Type B pancreatic cell (in vitro differentiated cells): Measurements from ENCODE around the gene C1QTNF9. TPM values are rescaled to one million over a fixed set of nuclear protein-coding genes. Genes with fewer than 3 reads are reported as not detected.

Experiments used
- DNase-seq: peaks from one replicate; pipeline ENCODE4 v3.0.0; 2021; ENCODE audit warnings: mixed read lengths; ENCODE audit not compliant: unreplicated experiment; ENCODE audit errors: extremely low spot score
- H3K27ac Mint-ChIP-seq: 2 replicates; pipeline ENCODE4 v1.8.0; 2021; ENCODE audit warnings: mild to moderate bottlenecking, mixed read lengths
- H3K27me3 Mint-ChIP-seq: 2 replicates; pipeline ENCODE4 v1.8.0; 2021; ENCODE audit warnings: mixed read lengths
- H3K36me3 Mint-ChIP-seq: 2 replicates; pipeline ENCODE4 v1.8.0; 2021; ENCODE audit warnings: mixed read lengths
- H3K4me1 Mint-ChIP-seq: one replicate; pipeline ENCODE4 v1.8.0; 2021; ENCODE audit warnings: mixed read lengths; ENCODE audit not compliant: unreplicated experiment
- H3K4me3 Mint-ChIP-seq: 2 replicates; pipeline ENCODE4 v1.8.0; 2021; ENCODE audit warnings: mild to moderate bottlenecking, mixed read lengths
- H3K9me3 Mint-ChIP-seq: 2 replicates; pipeline ENCODE4 v1.8.0; 2021; ENCODE audit warnings: mixed read lengths
- total RNA-seq: library from RNA; stranded (reverse); gene quantifications from 2 replicates; pipeline ENCODE4 v1.2.1, GENCODE V29; 2021; ENCODE audit warnings: low replicate concordance
- TF ChIP-seq, protein P1 (sequence below): fragments of 200-600 bp; sonication (generic); conservative IDR thresholded peaks from 2 replicates; pipeline ENCODE4 v1.5.0; 2021; ENCODE audit warnings: antibody characterized with exemption, mild to moderate bottlenecking

The C1QTNF9 gene
- total RNA-seq, 1 donor from 2014 or later = not detected

GRCh38 chr13:24282256-24282655 is 27.1 kb upstream of the C1QTNF9 start:
- Mint-ChIP-seq H3K27ac (no peak overlapping the region), H3K9me3 (no peaks in the 10 kb centered on the region), H3K36me3 (no peaks in the 10 kb centered on the region), H3K4me1 (no peaks in the 10 kb centered on the region), H3K27me3 (no peaks in the 10 kb centered on the region), H3K4me3 (no peak overlapping the region)
- DNase-seq = no peak
- TF ChIP-seq, protein P1, sequence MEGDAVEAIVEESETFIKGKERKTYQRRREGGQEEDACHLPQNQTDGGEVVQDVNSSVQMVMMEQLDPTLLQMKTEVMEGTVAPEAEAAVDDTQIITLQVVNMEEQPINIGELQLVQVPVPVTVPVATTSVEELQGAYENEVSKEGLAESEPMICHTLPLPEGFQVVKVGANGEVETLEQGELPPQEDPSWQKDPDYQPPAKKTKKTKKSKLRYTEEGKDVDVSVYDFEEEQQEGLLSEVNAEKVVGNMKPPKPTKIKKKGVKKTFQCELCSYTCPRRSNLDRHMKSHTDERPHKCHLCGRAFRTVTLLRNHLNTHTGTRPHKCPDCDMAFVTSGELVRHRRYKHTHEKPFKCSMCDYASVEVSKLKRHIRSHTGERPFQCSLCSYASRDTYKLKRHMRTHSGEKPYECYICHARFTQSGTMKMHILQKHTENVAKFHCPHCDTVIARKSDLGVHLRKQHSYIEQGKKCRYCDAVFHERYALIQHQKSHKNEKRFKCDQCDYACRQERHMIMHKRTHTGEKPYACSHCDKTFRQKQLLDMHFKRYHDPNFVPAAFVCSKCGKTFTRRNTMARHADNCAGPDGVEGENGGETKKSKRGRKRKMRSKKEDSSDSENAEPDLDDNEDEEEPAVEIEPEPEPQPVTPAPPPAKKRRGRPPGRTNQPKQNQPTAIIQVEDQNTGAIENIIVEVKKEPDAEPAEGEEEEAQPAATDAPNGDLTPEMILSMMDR = no peak

DNA sequence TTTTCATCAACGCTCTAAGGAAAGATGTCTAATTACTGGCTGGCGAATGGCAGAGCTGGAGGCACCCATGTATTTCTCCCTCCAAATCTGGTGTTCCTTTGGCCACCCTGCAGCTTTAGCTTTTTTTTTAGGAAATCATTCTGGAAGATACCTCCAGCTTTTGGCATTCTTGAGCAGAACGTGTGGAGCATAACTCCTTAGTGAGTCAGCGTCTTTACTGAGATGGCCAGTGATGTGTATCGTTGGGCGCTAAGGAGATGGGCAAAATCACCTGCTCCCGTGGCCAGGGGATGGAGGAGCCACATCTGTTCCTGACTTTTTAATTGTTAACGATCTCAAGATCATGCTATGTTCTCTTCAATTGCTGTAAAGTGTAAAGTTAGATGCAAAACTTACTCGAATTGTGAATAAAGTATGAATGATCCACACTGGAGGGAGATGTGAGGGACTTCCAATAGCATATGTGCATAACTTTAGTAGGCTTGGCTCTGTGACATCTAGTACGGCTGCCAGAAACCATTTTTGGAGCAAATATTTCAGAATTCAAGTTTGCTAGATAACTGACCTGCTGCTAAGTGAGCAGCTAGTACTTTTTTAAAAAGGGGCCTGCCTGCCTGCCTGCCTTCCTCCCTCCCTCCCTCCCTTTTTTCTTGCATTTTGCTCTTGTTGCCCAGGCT is 24.4 kb upstream of the C1QTNF9 start:
- H3K9me3 Mint-ChIP-seq = no peaks in the 10 kb centered on the region
- no peaks in the 10 kb centered on the region for H3K27me3 Mint-ChIP-seq
- TF ChIP-seq, protein P1 = no peak
- no peaks in the 10 kb centered on the region for H3K4me1 Mint-ChIP-seq
- H3K27ac Mint-ChIP-seq = no peak overlapping the region
- no peak overlapping the region for H3K4me3 Mint-ChIP-seq
- peaks cover 10% of the 10 kb centered on the region for H3K36me3 Mint-ChIP-seq
- DNase-seq = no peak

- Mint-ChIP-seq H3K36me3 (peaks cover 15% of the 10 kb centered on the region), H3K4me1 (no peaks in the 10 kb centered on the region), H3K27me3 (no peaks in the 10 kb centered on the region), H3K9me3 (no peaks in the 10 kb centered on the region), H3K4me3 (no peak overlapping the region), H3K27ac (no peak overlapping the region)
- DNase-seq = no peak
- TF ChIP-seq, protein P1 = no peak
These were observed 22.8 kb upstream of the C1QTNF9 start for GRCh38 chr13:24286624-24287023.

DNA sequence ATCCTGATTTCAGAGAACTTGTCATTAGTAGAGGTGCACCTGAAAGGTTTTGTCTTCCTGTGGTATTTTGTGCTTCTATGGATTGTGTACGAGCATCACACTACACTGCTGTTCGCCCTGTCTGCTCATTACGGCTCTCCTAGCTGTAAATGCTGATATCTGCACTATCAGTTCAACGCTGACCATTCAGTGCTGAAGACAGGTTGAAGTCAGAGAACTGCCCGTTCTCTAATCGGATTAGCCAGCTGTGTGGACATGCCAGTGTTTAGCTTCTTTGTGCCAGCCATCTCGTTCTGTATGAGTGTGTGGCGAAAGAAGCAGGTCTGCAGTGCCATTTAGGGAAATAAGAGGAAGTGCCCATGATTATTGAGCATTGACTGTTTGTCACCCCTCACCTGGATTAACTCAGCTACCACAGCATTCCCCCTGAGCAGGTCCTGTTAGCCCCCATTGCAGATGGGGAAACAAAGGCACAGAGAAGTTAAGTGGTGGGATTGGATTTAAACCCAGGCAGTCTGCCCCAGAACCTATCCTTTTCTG is 21.6 kb upstream of the C1QTNF9 start:
- no peaks in the 10 kb centered on the region for H3K9me3 Mint-ChIP-seq
- no peak overlapping the region for H3K27ac Mint-ChIP-seq
- TF ChIP-seq, protein P1 = no peak
- no peak for DNase-seq
- peaks cover 2% of the 10 kb centered on the region for H3K27me3 Mint-ChIP-seq
- H3K36me3 Mint-ChIP-seq = peaks cover 19% of the 10 kb centered on the region
- no peak overlapping the region for H3K4me3 Mint-ChIP-seq
- no peaks in the 10 kb centered on the region for H3K4me1 Mint-ChIP-seq

DNA sequence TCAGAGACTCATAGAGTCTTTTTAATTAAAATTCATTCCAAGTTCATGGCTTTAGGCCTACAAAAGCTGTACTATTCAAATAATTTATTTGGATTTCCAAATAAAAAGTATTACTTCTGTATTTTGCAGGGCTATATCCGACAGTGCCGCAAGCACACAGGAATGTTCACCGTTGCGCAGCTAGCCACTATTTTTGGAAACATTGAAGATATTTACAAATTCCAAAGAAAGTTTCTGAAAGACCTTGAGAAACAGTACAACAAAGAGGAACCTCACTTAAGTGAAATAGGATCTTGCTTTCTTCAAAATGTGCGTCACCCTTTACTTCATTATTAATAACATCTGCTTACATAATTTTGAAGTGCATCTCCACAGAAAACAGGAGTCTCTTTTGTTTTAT is 20.5 kb upstream of the C1QTNF9 start:
- H3K4me1 Mint-ChIP-seq = peaks cover 4% of the 10 kb centered on the region
- TF ChIP-seq, protein P1 = no peak
- no peak overlapping the region for H3K4me3 Mint-ChIP-seq
- peaks cover 21% of the 10 kb centered on the region for H3K36me3 Mint-ChIP-seq
- H3K27me3 Mint-ChIP-seq = peaks cover 2% of the 10 kb centered on the region
- no peak for DNase-seq
- no peaks in the 10 kb centered on the region for H3K9me3 Mint-ChIP-seq
- H3K27ac Mint-ChIP-seq = no peak overlapping the region
